ENCODE results near the gene ARFGEF3.

ARFGEF3 gene

GRCh38 chr6:138201836-138202235, 40.1 kb downstream of the ARFGEF3 start:
- ChIA-PET POLR2A (no interaction called here), CTCF (no interaction called here)
- Histone ChIP-seq H3K36me3 (ENCODE audit: control insufficient read depth in 4 of 4, insufficient read depth in 4 of 4, low read length in 3 of 4) (no peaks in the 10 kb centered on the region), H3K9me3 (ENCODE audit: control extremely low read depth in 1 of 5, control insufficient read depth in 4 of 5, insufficient read depth in 2 of 5, low read depth in 1 of 5, low read length in 4 of 5) (no peaks in the 10 kb centered on the region), H3K4me3 (ENCODE audit: control insufficient read depth in 1 of 7, extremely low read depth in 1 of 7, insufficient read depth in 4 of 7, low read depth in 2 of 7, low read length in 6 of 7) (no peak overlapping the region), H3K4me1 (ENCODE audit: control extremely low read depth in 1 of 4, control insufficient read depth in 4 of 4, insufficient read depth in 4 of 4, low read length in 3 of 4) (no peaks in the 10 kb centered on the region), H3K27me3 (replicated peaks in 2 of 5; ENCODE audit: control insufficient read depth in 4 of 5, insufficient read depth in 5 of 5, low read length in 4 of 5) (no peaks in the 10 kb centered on the region), H3K27ac (ENCODE audit: insufficient read depth in 1 of 2, low read depth in 1 of 2, low read length in 2 of 2, poor library complexity in 1 of 2, severe bottlenecking in 2 of 2) (no peak overlapping the region)
- WGBS (ENCODE audit: insufficient coverage): 94% methylated on average over 4 of the region's 4 CpGs
- no peak for DNase-seq

GRCh38 chr6:138203315-138203714, 41.6 kb downstream of the ARFGEF3 start:
- POLR2A ChIA-PET: no interaction called here
- Histone ChIP-seq H3K9me3 (ENCODE audit: control extremely low read depth in 1 of 5, control insufficient read depth in 4 of 5, insufficient read depth in 2 of 5, low read depth in 1 of 5, low read length in 4 of 5) (no peaks in the 10 kb centered on the region), H3K4me3 (ENCODE audit: control insufficient read depth in 1 of 7, extremely low read depth in 1 of 7, insufficient read depth in 4 of 7, low read depth in 2 of 7, low read length in 6 of 7) (no peak overlapping the region), H3K4me1 (ENCODE audit: control extremely low read depth in 1 of 4, control insufficient read depth in 4 of 4, insufficient read depth in 4 of 4, low read length in 3 of 4) (no peaks in the 10 kb centered on the region), H3K27me3 (replicated peaks in 2 of 5; ENCODE audit: control insufficient read depth in 4 of 5, insufficient read depth in 5 of 5, low read length in 4 of 5) (no peaks in the 10 kb centered on the region), H3K27ac (ENCODE audit: insufficient read depth in 1 of 2, low read depth in 1 of 2, low read length in 2 of 2, poor library complexity in 1 of 2, severe bottlenecking in 2 of 2) (no peak overlapping the region), H3K36me3 (ENCODE audit: control insufficient read depth in 4 of 4, insufficient read depth in 4 of 4, low read length in 3 of 4) (no peaks in the 10 kb centered on the region)
- CTCF ChIA-PET: no interaction called here
- 100% methylated on average over 1 of the region's 2 CpGs for WGBS (ENCODE audit: insufficient coverage)
- no peak for DNase-seq

GRCh38 chr6:138204303-138204702, 42.6 kb downstream of the ARFGEF3 start:
- Histone ChIP-seq H3K4me3 (ENCODE audit: control insufficient read depth in 1 of 7, extremely low read depth in 1 of 7, insufficient read depth in 4 of 7, low read depth in 2 of 7, low read length in 6 of 7) (no peak overlapping the region), H3K27me3 (replicated peaks in 2 of 5; ENCODE audit: control insufficient read depth in 4 of 5, insufficient read depth in 5 of 5, low read length in 4 of 5) (no peaks in the 10 kb centered on the region), H3K27ac (ENCODE audit: insufficient read depth in 1 of 2, low read depth in 1 of 2, low read length in 2 of 2, poor library complexity in 1 of 2, severe bottlenecking in 2 of 2) (no peak overlapping the region), H3K36me3 (ENCODE audit: control insufficient read depth in 4 of 4, insufficient read depth in 4 of 4, low read length in 3 of 4) (no peaks in the 10 kb centered on the region), H3K9me3 (ENCODE audit: control extremely low read depth in 1 of 5, control insufficient read depth in 4 of 5, insufficient read depth in 2 of 5, low read depth in 1 of 5, low read length in 4 of 5) (no peaks in the 10 kb centered on the region), H3K4me1 (ENCODE audit: control extremely low read depth in 1 of 4, control insufficient read depth in 4 of 4, insufficient read depth in 4 of 4, low read length in 3 of 4) (no peaks in the 10 kb centered on the region)
- POLR2A ChIA-PET: no interaction called here
- DNase-seq: no peak
- CTCF ChIA-PET: no interaction called here

- ChIA-PET CTCF (no interaction called here), POLR2A (no interaction called here)
- DNase-seq: no peak
- no peaks in the 10 kb centered on the region for H3K4me1 ChIP-seq (ENCODE audit: control extremely low read depth in 1 of 4, control insufficient read depth in 4 of 4, insufficient read depth in 4 of 4, low read length in 3 of 4)
- WGBS (ENCODE audit: insufficient coverage): 89% methylated on average over 4 of the region's 4 CpGs
- no peaks in the 10 kb centered on the region for H3K36me3 ChIP-seq (ENCODE audit: control insufficient read depth in 4 of 4, insufficient read depth in 4 of 4, low read length in 3 of 4)
- H3K27me3 ChIP-seq (replicated peaks in 2 of 5; ENCODE audit: control insufficient read depth in 4 of 5, insufficient read depth in 5 of 5, low read length in 4 of 5): no peaks in the 10 kb centered on the region
- no peaks in the 10 kb centered on the region for H3K9me3 ChIP-seq (ENCODE audit: control extremely low read depth in 1 of 5, control insufficient read depth in 4 of 5, insufficient read depth in 2 of 5, low read depth in 1 of 5, low read length in 4 of 5)
- no peak overlapping the region for H3K4me3 ChIP-seq (ENCODE audit: control insufficient read depth in 1 of 7, extremely low read depth in 1 of 7, insufficient read depth in 4 of 7, low read depth in 2 of 7, low read length in 6 of 7)
- no peak overlapping the region for H3K27ac ChIP-seq (ENCODE audit: insufficient read depth in 1 of 2, low read depth in 1 of 2, low read length in 2 of 2, poor library complexity in 1 of 2, severe bottlenecking in 2 of 2)
Observed at GRCh38 chr6:138204792-138205384, 43.1 kb downstream of the ARFGEF3 start.

- no peak overlapping the region for H3K4me3 ChIP-seq (ENCODE audit: control insufficient read depth in 1 of 7, extremely low read depth in 1 of 7, insufficient read depth in 4 of 7, low read depth in 2 of 7, low read length in 6 of 7)
- ChIA-PET CTCF (no interaction called here), POLR2A (no interaction called here)
- H3K27ac ChIP-seq (ENCODE audit: insufficient read depth in 1 of 2, low read depth in 1 of 2, low read length in 2 of 2, poor library complexity in 1 of 2, severe bottlenecking in 2 of 2): no peak overlapping the region
- DNase-seq: no peak
- H3K4me1 ChIP-seq (ENCODE audit: control extremely low read depth in 1 of 4, control insufficient read depth in 4 of 4, insufficient read depth in 4 of 4, low read length in 3 of 4): no peaks in the 10 kb centered on the region
- H3K9me3 ChIP-seq (ENCODE audit: control extremely low read depth in 1 of 5, control insufficient read depth in 4 of 5, insufficient read depth in 2 of 5, low read depth in 1 of 5, low read length in 4 of 5): no peaks in the 10 kb centered on the region
- no peaks in the 10 kb centered on the region for H3K27me3 ChIP-seq (replicated peaks in 2 of 5; ENCODE audit: control insufficient read depth in 4 of 5, insufficient read depth in 5 of 5, low read length in 4 of 5)
- H3K36me3 ChIP-seq (ENCODE audit: control insufficient read depth in 4 of 4, insufficient read depth in 4 of 4, low read length in 3 of 4): no peaks in the 10 kb centered on the region
- WGBS (ENCODE audit: insufficient coverage): 95% methylated on average over 5 of the region's 5 CpGs
Observed at GRCh38 chr6:138205437-138206094, 43.8 kb downstream of the ARFGEF3 start.

- H3K4me1 ChIP-seq (ENCODE audit: control extremely low read depth in 1 of 4, control insufficient read depth in 4 of 4, insufficient read depth in 4 of 4, low read length in 3 of 4): no peaks in the 10 kb centered on the region
- H3K4me3 ChIP-seq (ENCODE audit: control insufficient read depth in 1 of 7, extremely low read depth in 1 of 7, insufficient read depth in 4 of 7, low read depth in 2 of 7, low read length in 6 of 7): no peak overlapping the region
- H3K36me3 ChIP-seq (ENCODE audit: control insufficient read depth in 4 of 4, insufficient read depth in 4 of 4, low read length in 3 of 4): no peaks in the 10 kb centered on the region
- H3K27ac ChIP-seq (ENCODE audit: insufficient read depth in 1 of 2, low read depth in 1 of 2, low read length in 2 of 2, poor library complexity in 1 of 2, severe bottlenecking in 2 of 2): no peak overlapping the region
- H3K9me3 ChIP-seq (ENCODE audit: control extremely low read depth in 1 of 5, control insufficient read depth in 4 of 5, insufficient read depth in 2 of 5, low read depth in 1 of 5, low read length in 4 of 5): no peaks in the 10 kb centered on the region
- ChIA-PET POLR2A (no interaction called here), CTCF (no interaction called here)
- no peak for DNase-seq
- no peaks in the 10 kb centered on the region for H3K27me3 ChIP-seq (replicated peaks in 2 of 5; ENCODE audit: control insufficient read depth in 4 of 5, insufficient read depth in 5 of 5, low read length in 4 of 5)
Observed at GRCh38 chr6:138206862-138207261, 45.1 kb downstream of the ARFGEF3 start.

GRCh38 chr6:138211048-138211581, 49.4 kb downstream of the ARFGEF3 start:
- DNase-seq: no peak
- Histone ChIP-seq H3K27ac (ENCODE audit: insufficient read depth in 1 of 2, low read depth in 1 of 2, low read length in 2 of 2, poor library complexity in 1 of 2, severe bottlenecking in 2 of 2) (no peak overlapping the region), H3K4me3 (ENCODE audit: control insufficient read depth in 1 of 7, extremely low read depth in 1 of 7, insufficient read depth in 4 of 7, low read depth in 2 of 7, low read length in 6 of 7) (no peak overlapping the region), H3K27me3 (replicated peaks in 2 of 5; ENCODE audit: control insufficient read depth in 4 of 5, insufficient read depth in 5 of 5, low read length in 4 of 5) (no peaks in the 10 kb centered on the region), H3K36me3 (ENCODE audit: control insufficient read depth in 4 of 4, insufficient read depth in 4 of 4, low read length in 3 of 4) (no peaks in the 10 kb centered on the region), H3K9me3 (ENCODE audit: control extremely low read depth in 1 of 5, control insufficient read depth in 4 of 5, insufficient read depth in 2 of 5, low read depth in 1 of 5, low read length in 4 of 5) (no peaks in the 10 kb centered on the region), H3K4me1 (ENCODE audit: control extremely low read depth in 1 of 4, control insufficient read depth in 4 of 4, insufficient read depth in 4 of 4, low read length in 3 of 4) (no peaks in the 10 kb centered on the region)
- WGBS (ENCODE audit: insufficient coverage): 100% methylated on average over 1 of the region's 2 CpGs
- POLR2A ChIA-PET: interaction anchor here (0.5 kb wide), 1 partner anchor 1728 kb away, joined by 4 read pairs; no protein-coding TSS in a partner anchor
- CTCF ChIA-PET: interaction anchor here (0.8 to 1.2 kb wide), 2 partner anchors 11 to 12 kb away, joined by 3 to 4 read pairs; no protein-coding TSS in a partner anchor

All from common myeloid progenitor, CD34-positive (primary cell).